ENCODE results near the gene GJC2.
"Not testable (repeated sequence)": the region's sequence is repeated elsewhere in the genome, so short reads cannot be mapped to it uniquely, and the experiment has no call there.

GJC2 gene

DNA sequence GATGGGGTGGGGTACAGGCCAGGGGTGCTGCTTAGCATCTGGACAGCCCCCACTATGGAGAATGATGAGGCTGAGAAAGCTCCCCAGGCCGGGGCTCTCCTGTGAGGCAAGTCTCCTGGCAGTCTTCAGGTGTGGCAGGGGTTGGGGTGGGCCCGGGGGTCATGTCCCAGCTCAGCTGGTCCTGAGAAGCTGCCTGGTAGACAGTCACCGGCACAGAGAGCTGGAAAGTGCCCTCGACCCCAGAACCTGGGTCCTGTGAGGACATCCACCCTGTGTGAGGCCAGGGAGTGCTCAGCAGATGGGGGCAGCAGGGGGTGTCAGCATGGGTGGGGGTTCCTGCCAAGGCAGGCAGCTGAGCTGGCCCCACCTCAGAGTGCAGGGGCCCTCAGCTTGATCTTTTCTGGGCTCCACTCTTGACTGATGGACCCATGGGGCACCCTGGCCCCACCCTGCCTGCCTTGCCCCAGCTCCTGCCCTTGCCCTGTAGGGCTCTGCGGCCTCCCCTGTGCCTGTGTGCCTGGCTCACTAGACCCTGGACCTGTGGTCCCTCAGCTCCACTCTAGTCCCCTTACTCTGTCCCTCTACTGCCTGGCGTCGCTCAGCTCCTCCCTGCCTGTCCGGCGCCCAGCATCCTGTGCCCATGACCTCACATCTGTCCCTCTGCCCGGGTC lies 21.6 kb downstream of the GJC2 start:
- Histone ChIP-seq H2AFZ (ENCODE audit: low read depth, low read length) (no peak overlapping the region), H3K4me1 (ENCODE audit: insufficient read depth, low read length) (peaks cover 6% of the 10 kb centered on the region), H3K27me3 (ENCODE audit: insufficient read depth, low read length) (no peaks in the 10 kb centered on the region), H3K4me3 (ENCODE audit: low read length) (no peak overlapping the region), H3K9me3 (ENCODE audit: low read length) (no peaks in the 10 kb centered on the region), H3K36me3 (ENCODE audit: insufficient read depth, low read length) (peaks cover 13% of the 10 kb centered on the region)

DNA sequence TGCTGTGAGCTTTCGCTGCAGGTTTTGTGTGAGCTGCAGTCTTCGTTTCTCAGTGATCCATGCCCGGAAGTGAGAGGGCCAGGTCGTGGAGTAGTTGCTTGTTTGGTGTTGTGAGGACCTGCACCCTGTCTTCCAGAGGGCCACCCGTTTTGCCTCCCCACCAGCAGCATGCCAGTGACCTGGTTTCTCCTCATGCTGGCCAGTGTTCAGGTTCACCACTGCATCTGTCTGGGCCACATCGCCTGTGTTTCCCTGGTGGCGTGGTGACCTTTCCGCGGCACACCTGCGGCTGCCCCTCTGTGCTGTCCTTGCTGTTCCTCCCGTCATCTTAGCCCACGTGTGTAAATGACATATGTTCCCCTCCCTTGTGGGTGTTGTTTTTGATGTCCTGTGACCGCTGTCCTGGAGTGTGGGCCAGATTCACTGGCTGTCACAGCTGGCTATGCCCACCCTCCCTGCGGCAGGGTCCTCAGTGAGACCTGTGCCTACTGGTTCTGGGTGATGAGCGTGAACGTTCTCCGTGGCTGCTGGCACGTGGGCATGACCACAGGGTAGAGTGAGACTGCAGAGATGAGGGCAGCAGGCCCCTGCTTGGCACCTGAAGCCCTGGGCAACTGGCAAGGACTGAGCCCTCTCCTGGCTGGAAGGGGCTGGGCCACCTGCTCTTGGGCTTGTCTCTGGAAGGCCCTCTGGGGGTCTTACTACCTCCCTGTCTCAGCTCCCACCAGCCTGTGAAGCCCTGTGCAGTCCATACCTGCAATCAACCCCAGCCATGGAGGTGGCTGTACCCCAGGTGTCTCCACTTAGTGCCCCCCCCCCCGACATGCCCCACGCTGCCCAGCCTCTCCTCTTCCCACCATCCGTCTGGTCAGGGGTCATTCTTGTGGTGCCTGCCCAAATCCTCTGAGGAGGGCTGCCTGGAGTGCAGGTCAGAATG lies 23.1 kb downstream of the GJC2 start:
- no peak overlapping the region for H3K4me3 ChIP-seq (ENCODE audit: low read length)
- no peaks in the 10 kb centered on the region for H3K27me3 ChIP-seq (ENCODE audit: insufficient read depth, low read length)
- no peaks in the 10 kb centered on the region for H3K9me3 ChIP-seq (ENCODE audit: low read length)
- H2AFZ ChIP-seq (ENCODE audit: low read depth, low read length): no peak overlapping the region
- H3K4me1 ChIP-seq (ENCODE audit: insufficient read depth, low read length): no peaks in the 10 kb centered on the region
- H3K36me3 ChIP-seq (ENCODE audit: insufficient read depth, low read length): peaks cover 19% of the 10 kb centered on the region

DNA sequence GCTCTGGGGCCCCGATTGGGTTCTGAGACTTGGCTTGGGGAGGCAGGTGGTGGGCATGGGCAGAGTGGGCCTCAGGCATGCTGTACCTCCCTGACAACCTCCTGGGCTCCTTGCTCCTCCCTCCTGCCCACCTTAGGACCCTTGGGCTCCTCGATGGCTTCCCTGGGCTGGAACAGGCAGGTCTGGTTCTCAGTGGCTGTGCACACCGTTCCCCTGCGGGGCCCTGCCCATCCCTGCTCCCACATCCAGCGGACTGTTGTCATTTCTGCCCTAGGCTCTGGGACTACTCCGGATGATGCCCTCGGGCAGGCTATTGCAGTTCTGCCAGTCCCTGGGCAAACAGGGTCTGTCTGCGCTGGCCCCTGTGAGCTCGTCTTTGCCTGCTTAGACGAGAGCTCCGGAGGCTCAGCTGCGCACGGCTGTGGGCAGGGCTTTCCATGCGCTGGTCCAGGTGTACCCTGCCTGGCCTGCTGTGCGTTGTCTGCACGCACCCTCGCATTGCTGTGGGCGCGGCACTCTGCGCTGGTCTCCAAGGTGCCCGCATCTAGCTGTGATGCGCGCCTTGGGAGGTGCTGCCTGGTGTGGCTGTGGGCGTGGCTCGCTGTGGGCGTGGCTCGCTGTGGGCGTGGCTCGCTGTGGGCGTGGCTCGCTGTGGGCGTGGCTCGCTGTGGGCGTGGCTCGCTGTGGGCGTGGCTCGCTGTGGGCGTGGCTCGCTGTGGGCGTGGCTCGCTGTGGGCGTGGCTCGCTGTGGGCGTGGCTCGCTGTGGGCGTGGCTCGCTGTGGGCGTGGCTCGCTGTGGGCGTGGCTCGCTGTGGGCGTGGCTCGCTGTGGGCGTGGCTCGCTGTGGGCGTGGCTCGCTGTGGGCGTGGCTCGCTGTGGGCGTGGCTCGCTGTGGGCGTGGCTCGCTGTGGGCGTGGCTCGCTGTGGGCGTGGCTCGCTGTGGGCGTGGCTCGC lies 24.1 kb downstream of the GJC2 start:
- not testable (repeated sequence) for H3K4me1 ChIP-seq (ENCODE audit: insufficient read depth, low read length); H3K4me3 ChIP-seq (ENCODE audit: low read length); H2AFZ ChIP-seq (ENCODE audit: low read depth, low read length); H3K9me3 ChIP-seq (ENCODE audit: low read length); H3K27me3 ChIP-seq (ENCODE audit: insufficient read depth, low read length)
- H3K36me3 ChIP-seq (ENCODE audit: insufficient read depth, low read length): peaks cover 15% of the 10 kb centered on the region

DNA sequence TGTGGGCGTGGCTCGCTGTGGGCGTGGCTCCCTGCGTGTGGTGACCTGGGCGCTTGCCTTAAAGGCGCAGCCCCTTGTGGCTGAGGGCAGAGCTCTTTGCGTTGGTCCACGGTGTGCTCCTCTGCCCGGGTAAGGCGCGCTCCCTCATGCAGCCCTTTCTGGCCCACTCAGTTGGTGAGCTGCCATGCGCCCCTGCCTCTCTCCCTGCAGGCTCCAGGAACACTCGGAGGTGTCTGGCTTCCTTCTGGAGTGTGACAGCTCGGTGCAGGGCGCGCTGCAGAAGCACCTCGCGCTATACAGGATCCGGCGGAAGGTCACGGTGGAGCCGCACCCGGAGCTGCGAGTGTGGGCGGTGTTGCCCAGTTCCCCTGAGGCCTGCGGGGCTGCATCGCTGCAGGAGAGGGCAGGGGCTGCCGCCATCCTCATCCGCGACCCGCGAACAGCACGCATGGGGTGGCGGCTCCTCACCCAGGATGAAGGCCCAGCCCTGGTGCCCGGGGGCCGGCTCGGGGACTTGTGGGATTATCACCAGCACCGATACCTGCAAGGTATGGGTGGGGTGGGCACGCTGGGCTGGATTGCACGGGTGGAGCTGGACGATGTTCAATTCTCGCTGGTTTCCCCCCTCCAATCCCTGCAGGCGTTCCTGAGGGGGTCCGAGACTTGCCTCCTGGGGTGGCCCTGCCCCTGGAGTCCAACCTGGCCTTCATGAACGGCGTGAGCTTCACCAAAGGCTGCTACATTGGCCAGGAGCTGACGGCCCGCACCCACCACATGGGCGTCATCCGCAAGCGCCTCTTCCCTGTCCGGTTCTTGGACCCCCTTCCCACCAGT lies 25.0 kb downstream of the GJC2 start:
- H3K27me3 ChIP-seq (ENCODE audit: insufficient read depth, low read length): no peaks in the 10 kb centered on the region
- H3K9me3 ChIP-seq (ENCODE audit: low read length): no peaks in the 10 kb centered on the region
- no peaks in the 10 kb centered on the region for H3K4me1 ChIP-seq (ENCODE audit: insufficient read depth, low read length)
- H3K36me3 ChIP-seq (ENCODE audit: insufficient read depth, low read length): peaks cover 14% of the 10 kb centered on the region
- no peak overlapping the region for H2AFZ ChIP-seq (ENCODE audit: low read depth, low read length)
- H3K4me3 ChIP-seq (ENCODE audit: low read length): no peak overlapping the region

DNA sequence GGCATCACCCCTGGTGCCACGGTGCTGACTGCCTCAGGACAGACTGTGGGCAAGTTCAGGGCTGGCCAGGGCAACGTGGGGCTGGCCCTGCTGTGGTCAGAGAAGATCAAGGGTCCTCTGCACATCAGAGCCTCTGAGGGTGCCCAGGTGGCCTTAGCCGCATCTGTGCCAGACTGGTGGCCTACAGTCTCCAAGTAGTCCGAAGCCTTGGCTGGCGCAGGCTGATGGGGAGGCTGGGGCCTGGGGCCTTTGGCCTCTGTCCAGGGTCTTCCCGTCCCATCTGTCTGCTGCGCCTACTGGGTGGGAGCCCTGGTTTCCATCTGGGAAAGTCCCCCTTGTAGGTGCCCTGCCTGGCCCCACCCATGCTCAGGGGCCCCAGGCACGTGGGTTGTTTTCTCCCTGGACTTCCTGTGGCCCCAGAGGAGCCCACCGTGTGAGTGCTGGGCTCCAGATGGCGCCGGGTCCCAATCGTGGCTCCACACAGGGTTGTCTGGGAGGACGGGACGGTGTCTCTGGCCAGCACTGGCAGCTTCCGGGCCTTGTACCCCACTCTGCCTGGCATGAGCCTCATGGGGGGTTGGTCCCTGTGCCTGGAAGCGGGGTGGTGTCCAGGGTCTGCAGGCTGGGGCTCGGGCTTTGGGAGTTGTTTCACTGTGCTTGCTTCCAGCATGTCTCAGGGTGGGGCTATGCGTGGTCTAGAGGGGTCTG lies 25.7 kb downstream of the GJC2 start:
- H3K27me3 ChIP-seq (ENCODE audit: insufficient read depth, low read length): no peaks in the 10 kb centered on the region
- no peak overlapping the region for H3K4me3 ChIP-seq (ENCODE audit: low read length)
- no peaks in the 10 kb centered on the region for H3K4me1 ChIP-seq (ENCODE audit: insufficient read depth, low read length)
- H2AFZ ChIP-seq (ENCODE audit: low read depth, low read length): no peak overlapping the region
- peaks cover 3% of the 10 kb centered on the region for H3K9me3 ChIP-seq (ENCODE audit: low read length)
- peaks cover 14% of the 10 kb centered on the region for H3K36me3 ChIP-seq (ENCODE audit: insufficient read depth, low read length)

DNA sequence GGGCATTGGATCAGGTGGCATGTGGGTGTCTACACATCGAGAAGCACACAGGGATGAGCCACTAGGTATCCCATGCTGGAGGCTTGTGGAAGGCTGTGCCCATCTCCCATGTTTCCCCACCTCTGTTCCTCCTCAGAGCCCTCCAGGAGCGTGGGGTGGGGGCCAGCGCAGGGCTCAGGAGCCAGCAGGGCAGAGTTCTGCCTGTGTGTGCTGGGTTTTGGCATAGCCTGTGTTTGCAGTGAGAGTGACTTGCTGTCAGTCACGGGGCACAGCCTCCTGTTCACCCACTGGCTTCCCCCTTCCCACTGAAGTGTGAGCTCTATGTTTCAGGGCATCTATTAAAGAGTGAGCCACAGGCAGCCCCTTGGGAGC lies 26.3 kb downstream of the GJC2 start:
- no peak overlapping the region for H3K4me3 ChIP-seq (ENCODE audit: low read length)
- H3K27me3 ChIP-seq (ENCODE audit: insufficient read depth, low read length): no peaks in the 10 kb centered on the region
- peaks cover 14% of the 10 kb centered on the region for H3K36me3 ChIP-seq (ENCODE audit: insufficient read depth, low read length)
- H3K9me3 ChIP-seq (ENCODE audit: low read length): peaks cover 3% of the 10 kb centered on the region
- H2AFZ ChIP-seq (ENCODE audit: low read depth, low read length): no peak overlapping the region
- no peaks in the 10 kb centered on the region for H3K4me1 ChIP-seq (ENCODE audit: insufficient read depth, low read length)

DNA sequence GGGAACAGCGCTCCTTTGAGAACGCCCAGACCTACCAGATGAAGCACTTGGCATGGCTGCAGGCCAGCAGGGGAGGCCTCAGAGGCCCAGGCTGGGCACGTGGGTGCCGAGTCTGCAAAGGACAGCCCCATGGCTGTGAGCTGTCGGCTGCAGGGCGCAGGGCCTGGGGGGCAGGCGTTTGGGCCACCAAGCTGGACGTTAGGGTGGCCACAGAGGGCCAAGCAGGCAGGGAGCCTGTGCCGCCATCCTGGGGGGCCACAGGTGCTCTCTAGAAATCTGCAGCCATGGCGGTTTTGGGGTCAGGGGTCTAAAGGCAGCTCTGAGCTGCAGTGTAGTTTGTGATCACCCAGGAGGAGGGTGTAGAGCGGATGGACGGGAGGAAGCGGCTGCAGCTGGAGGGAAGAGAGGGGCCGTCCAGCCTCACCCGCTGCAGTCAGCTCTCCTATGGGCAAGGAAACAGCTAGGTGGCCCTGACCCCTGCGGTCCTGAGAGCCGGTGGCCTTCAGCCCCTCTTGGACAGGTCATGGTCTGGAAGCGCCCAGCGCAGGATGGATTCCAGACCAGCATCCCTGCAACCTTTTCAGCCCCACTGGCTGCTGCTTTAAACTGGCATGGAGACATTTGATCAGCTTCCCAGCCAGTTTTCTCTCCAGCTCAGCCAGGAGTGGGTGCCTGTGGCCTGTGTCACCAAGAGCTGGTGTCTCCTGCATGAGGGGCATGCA lies 26.9 kb downstream of the GJC2 start:
- Histone ChIP-seq H2AFZ (ENCODE audit: low read depth, low read length) (no peak overlapping the region), H3K9me3 (ENCODE audit: low read length) (peaks cover 3% of the 10 kb centered on the region), H3K36me3 (ENCODE audit: insufficient read depth, low read length) (peaks cover 16% of the 10 kb centered on the region), H3K27me3 (ENCODE audit: insufficient read depth, low read length) (no peaks in the 10 kb centered on the region), H3K4me3 (ENCODE audit: low read length) (no peak overlapping the region), H3K4me1 (ENCODE audit: insufficient read depth, low read length) (no peaks in the 10 kb centered on the region)

DNA sequence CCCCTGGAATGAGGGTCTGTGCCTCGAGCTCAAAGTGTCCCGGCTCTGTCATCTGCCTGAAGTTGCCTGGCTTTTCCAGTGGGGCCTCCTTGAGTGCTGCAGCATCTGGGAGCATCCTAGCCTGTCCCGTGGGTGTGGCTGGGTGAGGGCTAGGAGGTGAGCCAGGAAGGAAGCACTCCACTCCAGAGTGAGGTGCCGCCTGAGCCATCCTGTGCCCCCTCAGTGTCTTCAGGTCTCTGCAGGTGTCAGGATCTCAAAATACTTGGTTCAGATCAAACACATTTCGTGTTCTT lies 27.4 kb downstream of the GJC2 start:
- peaks cover 3% of the 10 kb centered on the region for H3K9me3 ChIP-seq (ENCODE audit: low read length)

DNA sequence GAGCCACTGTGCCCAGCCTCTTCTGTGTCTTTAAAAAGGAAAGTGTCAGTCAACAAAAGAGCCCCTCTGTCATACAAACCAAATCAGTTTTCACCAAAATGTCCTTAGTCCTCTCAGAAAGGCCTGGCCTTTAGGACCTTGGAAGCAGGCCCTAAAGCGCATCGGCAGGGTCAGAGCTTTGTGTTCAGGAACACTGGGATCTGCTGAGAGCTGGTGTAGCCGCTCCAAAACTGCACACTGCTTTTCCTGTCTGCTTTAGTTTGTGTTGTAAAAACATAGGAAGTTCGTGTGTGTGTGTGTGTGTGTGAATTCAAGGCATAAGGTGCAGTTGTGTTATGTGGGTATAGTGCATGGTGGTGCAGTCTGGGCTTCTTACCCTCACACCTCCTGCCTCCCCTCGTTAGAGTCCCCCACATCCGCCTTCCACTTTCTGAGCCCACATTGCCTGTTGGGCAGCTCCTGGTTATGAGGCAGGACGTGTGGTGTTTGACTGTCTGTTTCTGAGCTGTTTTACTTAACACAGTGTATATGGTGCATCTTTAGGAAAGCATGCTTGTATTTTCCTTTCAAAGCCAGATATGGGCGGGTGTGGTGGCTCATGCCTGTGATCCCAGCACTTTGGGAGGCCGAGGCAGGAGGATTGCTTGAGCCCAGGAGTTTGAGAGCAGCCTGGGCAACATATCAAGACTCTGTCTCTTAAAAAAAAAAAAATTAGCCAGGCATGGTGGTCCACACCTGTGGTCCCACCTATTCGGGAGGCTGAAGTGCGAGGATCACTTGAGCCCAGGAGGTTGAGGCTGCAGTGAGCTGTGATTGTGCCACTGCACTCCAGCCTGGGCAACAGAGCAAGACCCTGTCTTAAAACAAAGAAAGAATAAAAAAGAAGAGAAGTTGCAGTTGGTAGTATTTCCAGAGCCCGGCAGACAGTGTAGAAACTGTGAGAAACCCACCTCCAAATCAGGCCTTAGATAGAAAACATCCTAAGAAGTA lies 28.3 kb downstream of the GJC2 start:
- H3K27me3 ChIP-seq (ENCODE audit: insufficient read depth, low read length): no peaks in the 10 kb centered on the region
- H3K9me3 ChIP-seq (ENCODE audit: low read length): peaks cover 3% of the 10 kb centered on the region
- no peaks in the 10 kb centered on the region for H3K4me1 ChIP-seq (ENCODE audit: insufficient read depth, low read length)
- no peak overlapping the region for H2AFZ ChIP-seq (ENCODE audit: low read depth, low read length)
- H3K36me3 ChIP-seq (ENCODE audit: insufficient read depth, low read length): peaks cover 16% of the 10 kb centered on the region
- no peak overlapping the region for H3K4me3 ChIP-seq (ENCODE audit: low read length)

More for the DNA sequence above, 27.4 kb downstream of the GJC2 start:
- Histone ChIP-seq H3K4me3 (ENCODE audit: low read length) (no peak overlapping the region), H3K36me3 (ENCODE audit: insufficient read depth, low read length) (peaks cover 16% of the 10 kb centered on the region), H3K4me1 (ENCODE audit: insufficient read depth, low read length) (no peaks in the 10 kb centered on the region), H3K27me3 (ENCODE audit: insufficient read depth, low read length) (no peaks in the 10 kb centered on the region), H2AFZ (ENCODE audit: low read depth, low read length) (no peak overlapping the region)

DNA sequence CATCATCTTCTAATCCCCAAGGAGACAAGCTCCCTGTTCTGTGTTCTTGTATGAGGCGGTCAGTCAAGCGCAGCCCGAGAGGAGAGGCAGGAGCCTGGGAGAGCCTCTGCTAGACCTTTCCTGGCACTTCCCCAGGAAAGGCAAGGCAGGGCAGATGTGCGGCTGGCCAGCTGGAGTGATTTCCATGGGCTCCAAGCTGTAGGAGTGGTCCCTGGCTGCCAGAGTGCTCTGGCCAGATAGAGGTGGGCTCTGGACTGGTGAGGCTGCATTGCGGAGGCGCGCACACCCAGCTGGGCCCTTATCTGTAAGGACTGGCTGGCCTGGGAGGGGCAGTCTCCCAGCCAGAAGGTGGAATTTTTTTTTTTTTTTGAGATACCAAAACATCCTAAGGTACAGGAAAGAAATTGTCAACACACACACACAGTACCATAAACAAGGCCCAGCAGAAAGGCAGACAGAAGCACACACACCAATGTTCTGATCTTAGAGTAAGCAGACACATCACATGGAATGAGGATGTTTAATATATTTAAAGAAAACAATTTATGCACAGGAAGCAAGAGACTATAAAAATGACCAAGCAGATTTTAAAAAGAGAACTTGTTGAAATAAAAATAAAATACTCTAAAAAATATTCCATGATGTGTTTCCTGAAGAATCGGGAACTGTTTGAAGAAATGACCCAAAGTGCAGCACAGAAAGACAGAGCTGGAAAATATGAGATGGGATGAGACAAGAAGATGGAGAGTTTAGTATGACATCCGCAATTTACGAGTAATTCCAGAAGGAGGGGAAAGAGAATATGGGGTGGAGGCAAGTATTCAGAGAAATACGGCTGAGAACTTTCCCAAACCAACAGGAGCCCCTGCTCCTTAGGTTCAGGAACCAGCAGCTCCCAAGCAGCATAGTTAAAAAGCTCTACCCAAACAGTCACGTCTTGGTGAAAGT lies 29.3 kb downstream of the GJC2 start:
- Histone ChIP-seq H3K36me3 (ENCODE audit: insufficient read depth, low read length) (peaks cover 16% of the 10 kb centered on the region), H3K4me1 (ENCODE audit: insufficient read depth, low read length) (peaks cover 4% of the 10 kb centered on the region), H3K4me3 (ENCODE audit: low read length) (no peak overlapping the region), H3K27me3 (ENCODE audit: insufficient read depth, low read length) (no peaks in the 10 kb centered on the region), H2AFZ (ENCODE audit: low read depth, low read length) (no peak overlapping the region), H3K9me3 (ENCODE audit: low read length) (peaks cover 3% of the 10 kb centered on the region)
